ENCODE results near the gene UBXN4.

GRCh38 chr2:135798275-135798705 lies 56.6 kb downstream of the UBXN4 start:
- TF ChIP-seq CTCF (IDR thresholded peaks at IDR 0.05), result no peak
- no peak for TF ChIP-seq POLR2A (IDR thresholded peaks at IDR 0.05)

Data from Peyer's patch (tissue), 4 donors.